Body of pancreas (tissue), 4 donors: Measurements from ENCODE around the gene PTPRS.

ENCODE experiments used
- CTCF ChIP-seq, 7 experiments: fragments of 450-650 bp in 4 of 7; fragments of 200-600 bp in 3 of 7; sonication (generic) in 3 of 7; IDR thresholded peaks; one replicate each; pipeline ENCODE4 v1.5.1; 2016 to 2019; ENCODE audit warnings: antibody characterized with exemption in 7 of 7
- POLR2A ChIP-seq, 3 donors: fragments of 450-650 bp; IDR thresholded peaks; one replicate each; pipeline ENCODE4 v1.6.1; 2016; ENCODE audit warnings: antibody characterized with exemption in 3 of 3, mild to moderate bottlenecking in 2 of 3

- no peak for TF ChIP-seq CTCF (IDR thresholded peaks at IDR 0.05)
- no peak for TF ChIP-seq POLR2A (IDR thresholded peaks at IDR 0.05)
Measured at GRCh38 chr19:5360003-5360780, 19.6 kb upstream of the PTPRS start.
